ENCODE results near the gene STARD8.

The STARD8 gene

DNA sequence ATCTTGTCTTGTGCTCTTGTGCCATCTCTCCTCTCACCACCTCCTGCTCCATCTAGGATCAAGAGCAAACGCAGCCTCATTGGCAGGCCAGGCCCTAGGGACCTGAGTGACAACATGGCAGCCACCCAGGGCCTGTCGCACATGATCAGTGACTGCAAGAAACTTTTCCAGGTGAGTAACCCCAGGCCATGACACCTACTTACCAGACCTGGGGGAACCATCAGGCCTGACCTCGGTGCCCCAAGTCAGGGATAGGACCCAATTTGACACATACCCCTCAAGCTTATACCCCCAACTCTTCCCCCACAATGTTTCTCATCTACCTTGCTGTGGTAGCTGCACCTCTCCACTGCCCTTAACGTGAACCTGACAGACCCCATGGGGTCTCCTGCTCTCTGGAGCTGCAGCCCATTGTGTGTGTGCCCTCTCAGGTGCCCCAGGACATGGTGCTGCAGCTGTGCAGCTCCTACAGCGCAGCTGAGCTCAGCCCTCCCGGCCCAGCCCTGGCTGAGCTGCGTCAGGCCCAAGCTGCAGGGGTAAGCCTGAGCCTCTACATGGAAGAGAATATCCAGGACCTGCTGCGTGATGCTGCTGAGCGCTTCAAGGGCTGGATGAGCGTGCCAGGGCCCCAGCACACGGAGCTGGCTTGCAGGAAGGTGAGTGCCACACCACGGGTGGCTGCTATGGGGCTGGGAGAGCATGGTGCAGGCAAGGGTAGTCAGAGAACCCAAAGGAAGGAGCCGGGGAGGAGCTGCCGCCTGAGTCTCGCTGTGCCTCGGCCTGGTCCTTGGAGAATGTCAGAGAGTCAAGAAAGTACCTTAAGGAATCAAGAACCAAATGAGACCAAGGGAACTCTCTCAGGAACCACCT, 74.8 kb downstream of the STARD8 start:
- H3F3A ChIP-seq (ENCODE audit: insufficient read depth, low read length) = no peaks in the 10 kb centered on the region
- H3K4me2 ChIP-seq (ENCODE audit: low read length) = no peak overlapping the region
- TF ChIP-seq EZH2 (IDR thresholded peaks at IDR 0.05; ENCODE audit: borderline replicate concordance, low read length) = no peak
- TF ChIP-seq, protein P1, sequence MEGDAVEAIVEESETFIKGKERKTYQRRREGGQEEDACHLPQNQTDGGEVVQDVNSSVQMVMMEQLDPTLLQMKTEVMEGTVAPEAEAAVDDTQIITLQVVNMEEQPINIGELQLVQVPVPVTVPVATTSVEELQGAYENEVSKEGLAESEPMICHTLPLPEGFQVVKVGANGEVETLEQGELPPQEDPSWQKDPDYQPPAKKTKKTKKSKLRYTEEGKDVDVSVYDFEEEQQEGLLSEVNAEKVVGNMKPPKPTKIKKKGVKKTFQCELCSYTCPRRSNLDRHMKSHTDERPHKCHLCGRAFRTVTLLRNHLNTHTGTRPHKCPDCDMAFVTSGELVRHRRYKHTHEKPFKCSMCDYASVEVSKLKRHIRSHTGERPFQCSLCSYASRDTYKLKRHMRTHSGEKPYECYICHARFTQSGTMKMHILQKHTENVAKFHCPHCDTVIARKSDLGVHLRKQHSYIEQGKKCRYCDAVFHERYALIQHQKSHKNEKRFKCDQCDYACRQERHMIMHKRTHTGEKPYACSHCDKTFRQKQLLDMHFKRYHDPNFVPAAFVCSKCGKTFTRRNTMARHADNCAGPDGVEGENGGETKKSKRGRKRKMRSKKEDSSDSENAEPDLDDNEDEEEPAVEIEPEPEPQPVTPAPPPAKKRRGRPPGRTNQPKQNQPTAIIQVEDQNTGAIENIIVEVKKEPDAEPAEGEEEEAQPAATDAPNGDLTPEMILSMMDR (IDR thresholded peaks at IDR 0.05; ENCODE audit: low read length) = no peak
- no peaks in the 10 kb centered on the region for H3K4me1 ChIP-seq (ENCODE audit: insufficient read depth, low read length, severe bottlenecking)
- H4K20me1 ChIP-seq (ENCODE audit: insufficient read depth, low read length) = no peaks in the 10 kb centered on the region
- no peaks in the 10 kb centered on the region for H3K79me2 ChIP-seq (ENCODE audit: insufficient read depth, low read length)
- no peak overlapping the region for H3K4me3 ChIP-seq (ENCODE audit: low read depth, low read length, poor library complexity, severe bottlenecking)
- H3K27me3 ChIP-seq (ENCODE audit: insufficient read depth, low read length) = no peaks in the 10 kb centered on the region
- H3K9me3 ChIP-seq (ENCODE audit: low read length) = no peaks in the 10 kb centered on the region
- H3K9ac ChIP-seq (ENCODE audit: low read length) = no peak overlapping the region
- H3K9me2 ChIP-seq (ENCODE audit: low read depth, low read length) = no peaks in the 10 kb centered on the region
- no peak overlapping the region for H3K27ac ChIP-seq (ENCODE audit: low read depth, low read length, poor library complexity, severe bottlenecking)
- H2AFZ ChIP-seq (ENCODE audit: low read length) = no peak overlapping the region
- no peaks in the 10 kb centered on the region for H3K36me3 ChIP-seq (ENCODE audit: insufficient read depth, low read length)

DNA sequence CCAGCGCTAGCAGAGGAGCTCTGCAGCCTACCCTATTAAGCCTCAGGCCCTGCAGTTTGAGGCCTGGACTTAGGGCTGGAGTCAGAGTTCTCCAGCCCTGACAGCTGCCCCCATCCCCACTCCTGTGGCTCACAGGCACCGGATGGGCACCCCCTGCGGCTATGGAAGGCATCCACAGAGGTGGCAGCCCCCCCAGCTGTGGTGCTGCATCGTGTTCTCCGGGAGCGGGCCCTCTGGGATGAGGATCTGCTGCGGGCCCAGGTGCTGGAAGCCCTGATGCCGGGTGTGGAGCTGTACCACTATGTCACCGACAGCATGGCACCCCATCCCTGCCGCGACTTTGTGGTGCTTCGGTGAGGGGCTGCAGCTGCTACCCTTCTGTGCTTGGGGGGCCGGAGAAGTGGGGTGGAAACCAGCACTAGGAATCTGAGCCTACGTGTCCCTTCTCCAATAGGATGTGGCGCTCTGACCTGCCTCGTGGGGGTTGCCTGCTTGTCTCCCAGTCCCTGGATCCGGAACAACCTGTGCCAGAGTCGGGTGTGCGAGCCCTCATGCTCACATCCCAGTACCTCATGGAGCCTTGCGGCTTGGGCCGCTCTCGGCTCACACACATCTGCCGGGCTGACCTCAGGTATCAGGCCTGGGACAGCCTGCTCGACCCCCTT, 76.2 kb downstream of the STARD8 start:
- Histone ChIP-seq H3F3A (ENCODE audit: insufficient read depth, low read length) (no peaks in the 10 kb centered on the region), H3K27ac (ENCODE audit: low read depth, low read length, poor library complexity, severe bottlenecking) (no peak overlapping the region), H3K9me2 (ENCODE audit: low read depth, low read length) (no peaks in the 10 kb centered on the region), H3K79me2 (ENCODE audit: insufficient read depth, low read length) (no peaks in the 10 kb centered on the region), H3K4me1 (ENCODE audit: insufficient read depth, low read length, severe bottlenecking) (no peaks in the 10 kb centered on the region), H3K4me2 (ENCODE audit: low read length) (no peak overlapping the region), H3K9me3 (ENCODE audit: low read length) (no peaks in the 10 kb centered on the region), H3K9ac (ENCODE audit: low read length) (no peak overlapping the region), H3K27me3 (ENCODE audit: insufficient read depth, low read length) (no peaks in the 10 kb centered on the region), H4K20me1 (ENCODE audit: insufficient read depth, low read length) (no peaks in the 10 kb centered on the region), H3K36me3 (ENCODE audit: insufficient read depth, low read length) (no peaks in the 10 kb centered on the region), H3K4me3 (ENCODE audit: low read depth, low read length, poor library complexity, severe bottlenecking) (no peak overlapping the region), H2AFZ (ENCODE audit: low read length) (no peak overlapping the region)
- no peak for TF ChIP-seq EZH2 (IDR thresholded peaks at IDR 0.05; ENCODE audit: borderline replicate concordance, low read length)
- TF ChIP-seq, protein P1 (IDR thresholded peaks at IDR 0.05; ENCODE audit: low read length) = no peak

DNA sequence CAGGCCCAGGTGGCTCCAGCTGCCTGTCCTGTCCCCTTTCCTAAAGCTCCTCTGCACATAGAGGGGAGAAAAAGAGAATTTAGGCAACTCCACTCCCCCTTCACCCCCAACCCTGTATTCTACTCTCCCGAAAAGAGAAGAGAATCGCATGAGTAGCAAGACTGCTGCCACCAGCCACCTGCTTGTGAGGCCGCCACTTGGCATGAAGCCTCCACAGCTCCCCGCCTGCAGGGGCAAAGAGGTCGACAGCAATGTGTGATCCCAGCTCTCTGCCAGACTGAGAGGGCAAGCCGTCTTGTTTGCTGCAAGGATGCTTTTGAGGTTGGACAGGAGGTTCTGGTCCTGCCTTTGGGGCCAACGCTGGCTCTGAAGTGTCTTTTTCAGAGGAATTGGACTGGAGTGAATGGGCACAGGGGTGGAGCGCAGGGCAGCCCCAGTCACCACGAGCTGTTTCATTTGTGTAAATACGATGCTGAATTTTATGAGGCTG, 77.1 kb downstream of the STARD8 start:
- TF ChIP-seq, protein P1 (IDR thresholded peaks at IDR 0.05; ENCODE audit: low read length) = no peak
- no peak for TF ChIP-seq EZH2 (IDR thresholded peaks at IDR 0.05; ENCODE audit: borderline replicate concordance, low read length)
- no peak overlapping the region for H3K27ac ChIP-seq (ENCODE audit: low read depth, low read length, poor library complexity, severe bottlenecking)

More for the DNA sequence above, 77.1 kb downstream of the STARD8 start:
- Histone ChIP-seq H3K9me2 (ENCODE audit: low read depth, low read length) (no peaks in the 10 kb centered on the region), H3K4me3 (ENCODE audit: low read depth, low read length, poor library complexity, severe bottlenecking) (no peak overlapping the region), H3F3A (ENCODE audit: insufficient read depth, low read length) (no peaks in the 10 kb centered on the region), H3K9ac (ENCODE audit: low read length) (no peak overlapping the region), H3K36me3 (ENCODE audit: insufficient read depth, low read length) (no peaks in the 10 kb centered on the region), H3K4me2 (ENCODE audit: low read length) (no peak overlapping the region), H3K4me1 (ENCODE audit: insufficient read depth, low read length, severe bottlenecking) (no peaks in the 10 kb centered on the region), H3K79me2 (ENCODE audit: insufficient read depth, low read length) (no peaks in the 10 kb centered on the region), H4K20me1 (ENCODE audit: insufficient read depth, low read length) (no peaks in the 10 kb centered on the region), H3K27me3 (ENCODE audit: insufficient read depth, low read length) (no peaks in the 10 kb centered on the region), H2AFZ (ENCODE audit: low read length) (no peak overlapping the region), H3K9me3 (ENCODE audit: low read length) (no peaks in the 10 kb centered on the region)
